ENCODE measurements around the gene C2CD3.
"Not testable (repeated sequence)": the region's sequence is repeated elsewhere in the genome, so short reads cannot be mapped to it uniquely, and the experiment has no call there.

C2CD3 gene

GRCh38 chr11:74001822-74002286 is 168.9 kb downstream of the C2CD3 start:
- DNase-seq: no peak

GRCh38 chr11:74000307-74001133 is 170.3 kb downstream of the C2CD3 start:
- no peak for DNase-seq

- DNase-seq: no peak
These were observed 171.1 kb downstream of the C2CD3 start for GRCh38 chr11:73999581-74000306.

GRCh38 chr11:73998846-73999575 is 171.8 kb downstream of the C2CD3 start:
- no peak for DNase-seq

- no peak for DNase-seq
These were observed 173.6 kb downstream of the C2CD3 start for GRCh38 chr11:73997120-73997770.

- no peak for DNase-seq
These were observed 174.5 kb downstream of the C2CD3 start for GRCh38 chr11:73996161-73996747.

- no peak for DNase-seq
These were observed 175.1 kb downstream of the C2CD3 start for GRCh38 chr11:73995731-73996130.

- DNase-seq: no peak
These were observed 175.6 kb downstream of the C2CD3 start for GRCh38 chr11:73995247-73995646.

GRCh38 chr11:73991471-73992006 is 179.3 kb downstream of the C2CD3 start:
- no peak for DNase-seq

- no peak for DNase-seq
These were observed 180.1 kb downstream of the C2CD3 start for GRCh38 chr11:73990730-73991129.

GRCh38 chr11:73989156-73989555 is 181.6 kb downstream of the C2CD3 start:
- no peak for DNase-seq

GRCh38 chr11:73988227-73988626 is 182.6 kb downstream of the C2CD3 start:
- no peak for DNase-seq

- DNase-seq: not testable (repeated sequence)
These were observed 185.1 kb downstream of the C2CD3 start for GRCh38 chr11:73985661-73986060.

GRCh38 chr11:73983741-73984538 is 186.9 kb downstream of the C2CD3 start:
- no peak for DNase-seq

GRCh38 chr11:73982990-73983740 is 187.6 kb downstream of the C2CD3 start:
- peak; percentile 86 for DNase-seq

GRCh38 chr11:73982595-73982989 is 188.2 kb downstream of the C2CD3 start, which contains the start of gene UCP2:
TSS of gene UCP2 (minus strand) at chr11:73982843. CDS start at chr11:73978378, 4,465 bp downstream.
- peak; percentile 72 for DNase-seq

GRCh38 chr11:73981051-73981805 is 189.6 kb downstream of the C2CD3 start:
- DNase-seq: no peak

GRCh38 chr11:73980001-73980961 is 190.5 kb downstream of the C2CD3 start:
- peak; percentile 45 for DNase-seq

Measured in SIG-M5 (cell line).